Measurements from ENCODE around the gene CPNE5. TPM values are rescaled to one million over a fixed set of nuclear protein-coding genes. Genes with fewer than 3 reads are reported as not detected.
"Not testable (repeated sequence)": the region's sequence is repeated elsewhere in the genome, so short reads cannot be mapped to it uniquely, and the experiment has no call there.

The CPNE5 gene
- total RNA-seq, 4 donors from 2014 or later, result 0.39 to 3.0 (median 1.4) TPM

- 65% methylated on average over 3 of the region's 3 CpGs for WGBS, 2 donors
These were observed 25.7 kb downstream of the CPNE5 start for GRCh38 chr6:36813526-36813925.

GRCh38 chr6:36813047-36813446 is 26.2 kb downstream of the CPNE5 start:
- H3K4me3 ChIP-seq; H3K36me3 ChIP-seq; H3K9me3 ChIP-seq; DNase-seq (ENCODE audit: low spot score in 2 of 2); H3K4me1 ChIP-seq; H3K27ac ChIP-seq; H3K27me3 ChIP-seq: not testable (repeated sequence)
- WGBS, 2 donors, result 88 to 91% methylated on average over 3 of the region's 3 CpGs

More at GRCh38 chr6:36813526-36813925, 25.7 kb downstream of the CPNE5 start:
- H3K4me1 ChIP-seq, result peaks cover 0 to under 1% (median 0%) of the 10 kb centered on the region in 4 donors
- no peak overlapping the region for H3K4me3 ChIP-seq
- no peaks in the 10 kb centered on the region for H3K27me3 ChIP-seq
- DNase-seq (ENCODE audit: low spot score in 2 of 2), result no peak
- no peaks in the 10 kb centered on the region for H3K9me3 ChIP-seq
- H3K27ac ChIP-seq, result no peak overlapping the region
- H3K36me3 ChIP-seq, result no peaks in the 10 kb centered on the region
- no peak for TF ChIP-seq EP300 (IDR thresholded peaks at IDR 0.05)
- no peak for TF ChIP-seq CTCF (IDR thresholded peaks at IDR 0.05)
- TF ChIP-seq POLR2A (IDR thresholded peaks at IDR 0.05), result no peak

GRCh38 chr6:36809941-36810803 is 29.1 kb downstream of the CPNE5 start:
- 65 to 70% methylated on average over 16 of the region's 16 CpGs for WGBS, 2 donors
- no peaks in the 10 kb centered on the region for H3K36me3 ChIP-seq
- H3K9me3 ChIP-seq, result no peaks in the 10 kb centered on the region
- no peaks in the 10 kb centered on the region for H3K4me1 ChIP-seq
- no peak for DNase-seq (ENCODE audit: low spot score in 2 of 2)
- no peak for TF ChIP-seq POLR2A (IDR thresholded peaks at IDR 0.05)
- H3K27me3 ChIP-seq, result peaks cover 0 to 7% of the 10 kb centered on the region in 2 donors
- H3K27ac ChIP-seq, result no peak overlapping the region
- H3K4me3 ChIP-seq, result no peak overlapping the region

GRCh38 chr6:36809156-36809555 is 30.1 kb downstream of the CPNE5 start:
- H3K27ac ChIP-seq, result no peak overlapping the region
- no peak for DNase-seq (ENCODE audit: low spot score in 2 of 2)
- H3K36me3 ChIP-seq, result no peaks in the 10 kb centered on the region
- no peak overlapping the region for H3K4me3 ChIP-seq
- no peaks in the 10 kb centered on the region for H3K4me1 ChIP-seq
- TF ChIP-seq EP300 (IDR thresholded peaks at IDR 0.05) (no peak), CTCF (IDR thresholded peaks at IDR 0.05) (no peak), POLR2A (IDR thresholded peaks at IDR 0.05) (no peak)
- H3K27me3 ChIP-seq, result peaks cover 0 to 9% of the 10 kb centered on the region in 2 donors
- no peaks in the 10 kb centered on the region for H3K9me3 ChIP-seq
- WGBS, 2 donors, result 82 to 84% methylated on average over 6 of the region's 6 CpGs

GRCh38 chr6:36808634-36809033 is 30.6 kb downstream of the CPNE5 start:
- no peak for TF ChIP-seq POLR2A (IDR thresholded peaks at IDR 0.05)
- TF ChIP-seq EP300 (IDR thresholded peaks at IDR 0.05), result no peak
- TF ChIP-seq CTCF (IDR thresholded peaks at IDR 0.05), result no peak
- WGBS, 2 donors, result 90 to 94% methylated on average over 5 of the region's 5 CpGs
- no peaks in the 10 kb centered on the region for H3K9me3 ChIP-seq
- no peak for DNase-seq (ENCODE audit: low spot score in 2 of 2)
- no peaks in the 10 kb centered on the region for H3K36me3 ChIP-seq
- H3K4me3 ChIP-seq, result no peak overlapping the region
- H3K27ac ChIP-seq, result no peak overlapping the region
- peaks cover 0 to 9% of the 10 kb centered on the region in 2 donors for H3K27me3 ChIP-seq
- H3K4me1 ChIP-seq, result no peaks in the 10 kb centered on the region

GRCh38 chr6:36807750-36808149 is 31.5 kb downstream of the CPNE5 start:
- no peak overlapping the region for H3K4me3 ChIP-seq
- no peak for TF ChIP-seq CTCF (IDR thresholded peaks at IDR 0.05)
- TF ChIP-seq EP300 (IDR thresholded peaks at IDR 0.05), result no peak
- TF ChIP-seq POLR2A (IDR thresholded peaks at IDR 0.05), result no peak
- H3K36me3 ChIP-seq, result no peaks in the 10 kb centered on the region
- DNase-seq (ENCODE audit: low spot score in 2 of 2), result no peak
- H3K27ac ChIP-seq, result no peak overlapping the region
- H3K9me3 ChIP-seq, result no peaks in the 10 kb centered on the region
- H3K27me3 ChIP-seq, result peaks cover 0 to 9% of the 10 kb centered on the region in 2 donors
- WGBS, 2 donors, result 95 to 96% methylated on average over 7 of the region's 7 CpGs
- H3K4me1 ChIP-seq, result no peaks in the 10 kb centered on the region
